ENCODE results near the gene B9D1. TPM values are rescaled to one million over a fixed set of nuclear protein-coding genes. Genes with fewer than 3 reads are reported as not detected.

The B9D1 gene
- polyA plus RNA-seq, 1 of the 3 experiments (the other 2 are of a cell fraction): 81.6 TPM

GRCh38 chr17:19377602-19378415 is 15.3 kb upstream of the B9D1 start (continued):
- TF ChIP-seq POLR2AphosphoS5 (IDR thresholded peaks at IDR 0.05; ENCODE audit: low read depth, low read length) (peak; percentile 92), EZH2phosphoT487 (IDR thresholded peaks at IDR 0.05; ENCODE audit: borderline replicate concordance, low read depth) (no peak), ZBTB33 (IDR thresholded peaks at IDR 0.05; ENCODE audit: borderline replicate concordance, low read depth) (no peak), IRF3 (IDR thresholded peaks at IDR 0.05; ENCODE audit: low read depth, low read length) (no peak), CHD2 (IDR thresholded peaks at IDR 0.05; ENCODE audit: low read length, partially characterized antibody) (peak; percentile 84), FOXJ3 (CRISPR knock-in tag; IDR thresholded peaks at IDR 0.05) (no peak), TEAD4 (IDR thresholded peaks at IDR 0.05; ENCODE audit: borderline replicate concordance, insufficient read depth) (no peak), TCF12 (IDR thresholded peaks at IDR 0.05) (no peak; the same call in 1 of the 2 replicates), FOXM1 (IDR thresholded peaks at IDR 0.05; ENCODE audit: low read depth) (no peak)

GRCh38 chr17:19376811-19377210 is 14.3 kb upstream of the B9D1 start:
- Histone ChIP-seq H3K9me2 (no peaks in the 10 kb centered on the region), H3F3A (replicated peaks; ENCODE audit: insufficient read depth) (peaks cover 20% of the 10 kb centered on the region), H3K79me2 (ENCODE audit: insufficient read depth) (peaks cover 46% of the 10 kb centered on the region), H3K27me3 (ENCODE audit: insufficient read depth) (no peaks in the 10 kb centered on the region), H4K20me1 (ENCODE audit: insufficient read depth) (no peaks in the 10 kb centered on the region), H3K36me3 (replicated peaks in 1 of 2; ENCODE audit: control insufficient read depth in 1 of 2, insufficient read depth in 2 of 2, low read length in 1 of 2) (peaks cover 20 to 25% of the 10 kb centered on the region in 2 experiments), H3K9me3 (no peaks in the 10 kb centered on the region), H3K4me1 (ENCODE audit: control insufficient read depth in 1 of 2, insufficient read depth in 2 of 2, low read depth in 1 of 2, low read length in 1 of 2) (peaks cover 0 to 19% of the 10 kb centered on the region in 2 experiments; a peak in 3 of 4 replicates), H2AFZ (ENCODE audit: low read depth) (peak overlapping the region; percentile 75), H3K4me3 (ENCODE audit: low read depth in 2 of 2, low read length in 1 of 2) (peak overlapping the region; percentile 87 to 88), H3K27ac (ENCODE audit: low read depth in 2 of 2, low read length in 1 of 2) (peak overlapping the region; percentile 94 to 95), H3K4me2 (peak overlapping the region; percentile 68), H3K9ac (peak overlapping the region; percentile 80)
- ChIA-PET POLR2A (interaction anchor here (1.0 to 2.2 kb wide), 6 partner anchors 10 to 35 kb away, joined by 4 to 29 read pairs (median 18); partner anchors contain the start of genes B9D1, MFAP4 and RNF112), CTCF (interaction anchor here (1.8 to 3.1 kb wide), 3 partner anchors 12 to 70 kb away, joined by 6 to 35 read pairs (median 15); partner anchors contain the start of gene B9D1)
- WGBS (ENCODE audit: low lambda C conversion rate): 0% methylated on average over 2 of the region's 2 CpGs
- DNase-seq: no peak
- TF ChIP-seq ZBTB33 (IDR thresholded peaks at IDR 0.05; ENCODE audit: borderline replicate concordance, low read depth): no peak
- no peak for TF ChIP-seq FOXJ3 (CRISPR knock-in tag; IDR thresholded peaks at IDR 0.05)
- TF ChIP-seq FOXM1 (IDR thresholded peaks at IDR 0.05; ENCODE audit: low read depth): no peak
- TF ChIP-seq RFX5 (IDR thresholded peaks at IDR 0.05; ENCODE audit: low read length): no peak
- TF ChIP-seq USF2 (IDR thresholded peaks at IDR 0.05; ENCODE audit: borderline replicate concordance, low read depth, low read length): no peak
- TF ChIP-seq EP300 (IDR thresholded peaks at IDR 0.05; ENCODE audit: borderline replicate concordance in 1 of 2, low read depth in 1 of 2, low read length in 1 of 2): no peak
- no peak for TF ChIP-seq MAX (IDR thresholded peaks at IDR 0.05; ENCODE audit: low read depth)
- TF ChIP-seq TCF12 (IDR thresholded peaks at IDR 0.05): no peak
- no peak for TF ChIP-seq SIN3A (IDR thresholded peaks at IDR 0.05; ENCODE audit: borderline replicate concordance, low read depth, low read length)
- TF ChIP-seq MEF2A (IDR thresholded peaks at IDR 0.05; ENCODE audit: borderline replicate concordance, low read depth): no peak
- no peak for TF ChIP-seq USF1 (IDR thresholded peaks at IDR 0.05; ENCODE audit: borderline replicate concordance, low read depth)
- no peak for TF ChIP-seq GABPA (IDR thresholded peaks at IDR 0.05; ENCODE audit: low read depth)
- no peak for TF ChIP-seq POLR2AphosphoS5 (IDR thresholded peaks at IDR 0.05; ENCODE audit: low read depth, low read length)

Measured in SK-N-SH (cell line).